22Rv1 (cell line): ENCODE results near the gene ZMAT5.

Experiments
- ZFX ChIP-seq: fragments of 450-650 bp; IDR thresholded peaks from 2 replicates; pipeline ENCODE4 v1.6.1; 2017; ENCODE audit warnings: antibody characterized with exemption, borderline replicate concordance
- TF ChIP-seq, protein P1 (sequence below): fragments of 450-650 bp; IDR thresholded peaks from 2 replicates; pipeline ENCODE4 v1.5.1; 2017; ENCODE audit warnings: mild to moderate bottlenecking

DNA sequence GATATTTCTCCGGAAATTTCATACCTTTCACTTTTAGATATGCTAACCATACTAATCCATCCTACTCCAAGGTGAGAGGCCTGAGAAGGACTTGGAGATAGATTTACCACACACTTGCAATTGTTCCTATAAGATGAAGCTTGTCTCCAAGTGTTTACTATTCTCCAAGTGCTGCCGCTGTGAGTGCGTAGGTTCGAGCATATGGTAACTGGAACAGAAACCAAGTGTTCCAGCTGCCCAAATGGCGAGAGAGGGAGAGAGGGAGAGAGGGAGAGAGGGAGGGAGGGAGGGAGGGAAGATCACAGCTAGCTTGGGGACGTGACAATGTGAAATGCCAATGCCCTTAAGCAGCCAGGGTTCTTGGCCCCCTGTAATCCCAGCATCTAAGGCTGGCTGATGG, 49.7 kb upstream of the ZMAT5 start:
- TF ChIP-seq, protein P1, sequence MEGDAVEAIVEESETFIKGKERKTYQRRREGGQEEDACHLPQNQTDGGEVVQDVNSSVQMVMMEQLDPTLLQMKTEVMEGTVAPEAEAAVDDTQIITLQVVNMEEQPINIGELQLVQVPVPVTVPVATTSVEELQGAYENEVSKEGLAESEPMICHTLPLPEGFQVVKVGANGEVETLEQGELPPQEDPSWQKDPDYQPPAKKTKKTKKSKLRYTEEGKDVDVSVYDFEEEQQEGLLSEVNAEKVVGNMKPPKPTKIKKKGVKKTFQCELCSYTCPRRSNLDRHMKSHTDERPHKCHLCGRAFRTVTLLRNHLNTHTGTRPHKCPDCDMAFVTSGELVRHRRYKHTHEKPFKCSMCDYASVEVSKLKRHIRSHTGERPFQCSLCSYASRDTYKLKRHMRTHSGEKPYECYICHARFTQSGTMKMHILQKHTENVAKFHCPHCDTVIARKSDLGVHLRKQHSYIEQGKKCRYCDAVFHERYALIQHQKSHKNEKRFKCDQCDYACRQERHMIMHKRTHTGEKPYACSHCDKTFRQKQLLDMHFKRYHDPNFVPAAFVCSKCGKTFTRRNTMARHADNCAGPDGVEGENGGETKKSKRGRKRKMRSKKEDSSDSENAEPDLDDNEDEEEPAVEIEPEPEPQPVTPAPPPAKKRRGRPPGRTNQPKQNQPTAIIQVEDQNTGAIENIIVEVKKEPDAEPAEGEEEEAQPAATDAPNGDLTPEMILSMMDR: no peak
- no peak for TF ChIP-seq ZFX
